ENCODE data around the gene DEFB128.

The DEFB128 gene

GRCh38 chr20:221258-221830 lies 31.8 kb upstream of the DEFB128 start (continued):
- TF ChIP-seq SNAI2 (CRISPR knock-in tag; IDR thresholded peaks at IDR 0.05) (no peak), PPARA (CRISPR knock-in tag; IDR thresholded peaks at IDR 0.05; ENCODE audit: borderline replicate concordance) (no peak), TCF4 (CRISPR knock-in tag; IDR thresholded peaks at IDR 0.05; ENCODE audit: borderline replicate concordance) (no peak)

- TF ChIP-seq ZNF8 (CRISPR knock-in tag; IDR thresholded peaks at IDR 0.05) (no peak), PPARA (CRISPR knock-in tag; IDR thresholded peaks at IDR 0.05; ENCODE audit: borderline replicate concordance) (no peak), POU6F1 (CRISPR knock-in tag; IDR thresholded peaks at IDR 0.05; ENCODE audit: borderline replicate concordance, low read depth) (no peak), ZFP30 (CRISPR knock-in tag; IDR thresholded peaks at IDR 0.05) (no peak), SNAI2 (CRISPR knock-in tag; IDR thresholded peaks at IDR 0.05) (no peak), CSRNP3 (CRISPR knock-in tag; IDR thresholded peaks at IDR 0.05) (no peak), ESRRG (CRISPR knock-in tag; IDR thresholded peaks at IDR 0.05) (no peak), TCF4 (CRISPR knock-in tag; IDR thresholded peaks at IDR 0.05; ENCODE audit: borderline replicate concordance) (no peak), RARB (CRISPR knock-in tag; IDR thresholded peaks at IDR 0.05) (no peak), ZNF565 (CRISPR knock-in tag; conservative IDR thresholded peaks at IDR 0.05; ENCODE audit: low read depth) (no peak), CREB5 (CRISPR knock-in tag; IDR thresholded peaks at IDR 0.05; ENCODE audit: low read depth) (no peak), ARNTL (CRISPR knock-in tag; IDR thresholded peaks at IDR 0.05; ENCODE audit: borderline replicate concordance, low read depth) (no peak), ZFP3 (CRISPR knock-in tag; IDR thresholded peaks at IDR 0.05) (no peak), TOX (CRISPR knock-in tag; IDR thresholded peaks at IDR 0.05; ENCODE audit: borderline replicate concordance) (no peak), OSR1 (CRISPR knock-in tag; IDR thresholded peaks at IDR 0.05) (no peak), CSDC2 (CRISPR knock-in tag; IDR thresholded peaks at IDR 0.05) (no peak), BACH2 (CRISPR knock-in tag; IDR thresholded peaks at IDR 0.05; ENCODE audit: borderline replicate concordance) (no peak), GLIS3 (CRISPR knock-in tag; IDR thresholded peaks at IDR 0.05) (no peak)
- peak; percentile 74 for ATAC-seq
These were observed 30.0 kb upstream of the DEFB128 start for GRCh38 chr20:219290-220115.

- TF ChIP-seq ESRRG (CRISPR knock-in tag; IDR thresholded peaks at IDR 0.05) (no peak), ZNF70 (CRISPR knock-in tag; IDR thresholded peaks at IDR 0.05) (no peak), GLIS3 (CRISPR knock-in tag; IDR thresholded peaks at IDR 0.05) (no peak), ARNTL (CRISPR knock-in tag; IDR thresholded peaks at IDR 0.05; ENCODE audit: borderline replicate concordance, low read depth) (no peak), OSR1 (CRISPR knock-in tag; IDR thresholded peaks at IDR 0.05) (no peak), TCF4 (CRISPR knock-in tag; IDR thresholded peaks at IDR 0.05; ENCODE audit: borderline replicate concordance) (no peak), PPARA (CRISPR knock-in tag; IDR thresholded peaks at IDR 0.05; ENCODE audit: borderline replicate concordance) (no peak), PATZ1 (CRISPR knock-in tag; IDR thresholded peaks at IDR 0.05; ENCODE audit: borderline replicate concordance) (no peak), CSRNP3 (CRISPR knock-in tag; IDR thresholded peaks at IDR 0.05) (no peak), CREB5 (CRISPR knock-in tag; IDR thresholded peaks at IDR 0.05; ENCODE audit: low read depth) (no peak), TSHZ2 (CRISPR knock-in tag; IDR thresholded peaks at IDR 0.05) (no peak), SNAI2 (CRISPR knock-in tag; IDR thresholded peaks at IDR 0.05) (no peak), ZFP30 (CRISPR knock-in tag; IDR thresholded peaks at IDR 0.05) (no peak), ZNF565 (CRISPR knock-in tag; conservative IDR thresholded peaks at IDR 0.05; ENCODE audit: low read depth) (no peak), TOX (CRISPR knock-in tag; IDR thresholded peaks at IDR 0.05; ENCODE audit: borderline replicate concordance) (no peak), BACH2 (CRISPR knock-in tag; IDR thresholded peaks at IDR 0.05; ENCODE audit: borderline replicate concordance) (no peak), ZFP3 (CRISPR knock-in tag; IDR thresholded peaks at IDR 0.05) (no peak)
- ATAC-seq, result no peak
These were observed 27.8 kb upstream of the DEFB128 start for GRCh38 chr20:217266-217665.
